GM21367 (cell line): ENCODE results near the gene CMSS1.
A peak's percentile ranks its signal among the peaks of the same experiment; 100 is the strongest.

ENCODE experiments used
- ATAC-seq: cut with Tn5 transposase; IDR thresholded peaks from one replicate; pipeline ENCODE4 v1.9.1; 2021; ENCODE audit not compliant: unreplicated experiment

CMSS1 gene

DNA sequence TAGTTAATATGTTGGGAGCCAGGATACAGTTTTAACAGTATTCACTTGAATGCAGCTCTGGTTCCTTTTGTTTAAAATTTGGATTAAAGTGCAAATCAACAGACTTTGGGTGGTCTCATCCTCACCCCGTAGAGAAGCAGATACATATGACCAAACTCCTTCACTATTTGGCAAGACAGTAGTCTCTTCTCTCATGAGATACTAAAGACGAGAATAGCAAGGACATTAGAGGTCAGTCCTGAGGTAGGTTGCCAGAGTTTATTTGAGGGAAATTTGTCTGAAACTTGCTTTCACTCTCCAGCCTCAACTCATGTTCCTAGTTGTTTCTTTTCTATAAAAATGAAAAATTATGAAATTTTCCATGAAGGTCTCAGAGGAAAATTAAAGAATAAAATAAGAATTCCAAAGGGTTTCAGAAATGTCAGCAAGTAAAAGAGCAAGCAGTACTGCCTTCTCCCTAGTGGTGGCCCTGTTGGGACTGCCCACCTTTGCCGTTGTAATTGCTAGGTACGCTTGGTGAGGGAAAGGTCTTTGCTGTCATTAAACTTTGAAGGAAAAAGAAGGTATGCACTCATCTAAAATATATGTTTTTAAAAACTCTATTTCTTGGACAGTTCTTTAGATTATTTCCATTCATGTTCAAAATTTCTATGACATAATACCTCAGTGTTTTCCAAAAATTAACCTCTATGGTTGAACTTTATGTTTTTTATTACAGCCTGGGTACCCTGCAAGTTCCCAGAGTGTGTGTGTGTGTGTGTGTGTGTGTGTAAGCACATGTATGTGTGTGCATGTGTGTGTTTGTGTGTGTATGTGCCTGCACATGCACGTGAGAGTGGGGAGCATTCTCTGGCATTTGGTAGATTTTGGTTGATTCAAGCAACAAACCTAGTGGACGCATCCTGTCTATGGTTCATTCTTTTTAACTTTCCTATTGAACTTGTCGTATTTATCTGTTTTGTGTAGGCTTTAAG is 111.4 kb downstream of the CMSS1 start:
- no peak for ATAC-seq

DNA sequence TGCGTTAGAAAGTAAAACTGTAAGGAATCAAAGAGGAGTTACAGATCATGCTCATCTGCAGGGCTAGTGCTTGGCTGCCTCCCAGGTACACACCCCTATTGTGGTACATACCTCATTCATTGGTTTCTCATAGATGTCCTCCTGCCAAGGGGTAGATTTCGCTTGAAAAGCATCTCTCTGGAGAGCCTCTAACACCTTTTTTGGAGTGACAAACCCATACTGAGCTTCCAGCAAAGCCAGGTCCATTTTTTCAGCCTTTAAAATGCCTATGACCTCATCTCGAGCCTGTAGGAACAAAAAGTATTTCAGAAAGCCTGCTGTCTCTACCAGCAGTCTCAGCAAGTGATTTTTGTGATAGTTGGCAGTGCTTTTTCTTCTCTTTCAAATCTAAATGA is 112.1 kb downstream of the CMSS1 start:
- ATAC-seq, result no peak

DNA sequence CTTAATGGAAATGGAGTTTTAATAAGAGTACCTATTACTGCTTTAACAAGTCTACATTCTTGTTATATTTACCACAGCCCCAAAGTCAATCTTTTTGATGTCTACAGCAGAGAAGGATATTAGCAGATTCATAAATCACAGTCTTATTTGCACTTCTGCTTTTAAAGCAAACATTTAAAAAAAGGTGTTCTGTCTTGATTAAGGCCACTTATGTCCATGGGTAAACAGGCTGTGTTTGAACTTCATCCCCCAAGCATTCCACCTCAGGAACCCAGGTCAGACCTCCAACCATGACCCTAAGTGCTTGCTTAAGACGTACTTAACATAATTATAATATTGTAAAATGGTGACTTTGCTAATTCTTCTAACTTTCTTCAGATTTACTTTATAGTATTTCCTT is 113.4 kb downstream of the CMSS1 start:
- no peak for ATAC-seq

DNA sequence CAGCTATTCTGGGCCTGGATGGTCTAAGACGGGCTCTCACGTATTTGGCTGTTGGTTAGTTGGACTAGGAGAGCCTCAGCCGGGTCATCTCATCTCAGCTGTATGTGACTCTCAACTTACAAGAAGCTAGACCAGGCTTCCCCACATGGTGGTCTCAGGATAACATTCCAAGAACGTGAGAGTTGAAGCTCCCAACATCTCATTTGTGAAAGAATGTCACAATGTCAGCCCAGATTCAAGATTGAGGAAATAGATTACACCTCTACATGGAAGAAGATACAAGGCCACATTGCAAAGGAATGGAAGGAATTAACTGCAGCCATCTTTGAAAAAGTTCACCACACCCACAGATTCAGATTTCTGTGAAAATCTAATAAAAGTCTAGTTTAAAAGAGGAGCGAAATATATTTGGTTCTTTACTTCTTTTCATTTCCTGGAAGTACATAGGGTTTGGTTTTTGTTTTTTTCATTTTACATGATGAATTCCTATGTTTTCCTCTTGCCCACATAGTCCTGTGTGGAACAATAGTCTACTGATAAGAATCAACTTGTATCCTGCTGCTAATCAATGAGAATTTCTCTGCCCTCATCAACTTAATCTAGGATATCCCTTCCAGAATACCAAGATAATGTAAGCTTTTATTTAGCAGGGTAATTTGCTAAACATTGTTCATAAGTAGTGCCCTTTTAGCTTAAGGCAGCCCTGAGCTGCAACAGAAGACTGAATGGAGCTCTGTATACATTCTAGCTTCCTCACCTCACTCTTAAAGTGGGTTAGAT is 116.5 kb downstream of the CMSS1 start:
- no peak for ATAC-seq

DNA sequence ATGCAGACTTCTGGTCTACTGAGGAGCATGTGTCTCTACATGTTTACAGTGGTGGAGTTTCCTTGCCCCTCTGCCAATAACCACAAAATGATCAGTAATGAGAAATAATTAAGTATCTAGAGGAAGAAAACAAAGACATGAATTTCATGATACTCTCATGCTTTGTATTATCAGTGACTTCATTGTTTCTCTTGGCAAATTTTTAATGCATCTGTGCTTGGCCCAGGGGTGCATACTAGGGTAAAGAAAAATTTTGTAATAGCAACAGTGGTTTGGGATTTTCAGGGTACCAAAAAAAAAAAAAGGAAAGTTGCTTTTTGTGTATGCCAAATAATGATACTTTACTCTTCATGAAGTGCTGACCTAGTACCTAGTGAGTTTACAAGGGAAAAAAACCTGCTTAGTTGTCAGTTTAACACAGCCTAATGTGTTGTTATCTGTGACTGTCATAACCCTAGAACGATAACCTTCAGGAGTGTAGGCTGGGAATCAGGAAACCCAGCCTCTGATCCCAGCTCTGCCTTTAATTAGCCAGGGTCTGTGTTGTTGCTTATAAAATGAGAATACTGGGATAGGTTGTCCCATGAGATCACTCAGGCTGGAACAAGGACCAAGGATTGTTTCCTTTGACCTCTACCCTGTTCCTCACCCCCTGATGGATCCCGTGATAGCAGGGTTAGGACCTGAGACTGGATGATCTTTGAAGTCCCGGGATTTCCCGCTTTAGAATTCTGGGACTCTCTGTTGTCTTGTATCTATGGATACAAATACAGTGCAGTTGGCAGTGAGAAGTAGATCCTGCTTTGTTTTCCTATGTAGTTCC is 117.5 kb downstream of the CMSS1 start:
- no peak for ATAC-seq

DNA sequence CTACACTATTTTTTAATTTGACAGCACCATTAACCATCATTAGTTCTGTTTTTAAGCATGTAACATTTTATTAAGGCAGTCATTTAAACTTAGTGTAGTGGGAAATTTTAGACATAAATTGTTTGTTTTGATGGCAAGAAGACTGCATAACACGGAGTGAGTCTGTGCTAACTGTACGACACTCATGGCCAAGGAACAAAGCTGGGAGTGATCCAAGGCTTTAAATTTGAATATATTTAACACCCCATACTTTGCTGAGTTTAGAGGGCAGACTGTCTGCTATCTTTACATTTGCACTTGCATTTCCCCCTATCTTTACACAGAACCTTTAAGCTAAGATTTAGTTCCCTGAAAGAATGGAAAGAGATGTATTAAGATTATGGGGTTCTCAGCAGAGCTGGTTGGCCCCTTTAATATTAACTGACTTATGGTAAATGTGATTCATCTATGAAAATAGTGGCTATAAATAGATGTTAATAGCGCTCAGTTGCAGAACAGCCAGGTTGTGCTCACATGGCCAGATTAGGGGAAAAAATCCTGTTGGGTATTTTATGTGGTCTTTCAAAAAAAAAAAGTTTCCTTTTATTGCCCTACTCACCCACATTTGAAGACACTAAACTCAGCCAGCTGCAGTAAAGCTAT is 120.7 kb downstream of the CMSS1 start:
- peak; percentile 34 for ATAC-seq

DNA sequence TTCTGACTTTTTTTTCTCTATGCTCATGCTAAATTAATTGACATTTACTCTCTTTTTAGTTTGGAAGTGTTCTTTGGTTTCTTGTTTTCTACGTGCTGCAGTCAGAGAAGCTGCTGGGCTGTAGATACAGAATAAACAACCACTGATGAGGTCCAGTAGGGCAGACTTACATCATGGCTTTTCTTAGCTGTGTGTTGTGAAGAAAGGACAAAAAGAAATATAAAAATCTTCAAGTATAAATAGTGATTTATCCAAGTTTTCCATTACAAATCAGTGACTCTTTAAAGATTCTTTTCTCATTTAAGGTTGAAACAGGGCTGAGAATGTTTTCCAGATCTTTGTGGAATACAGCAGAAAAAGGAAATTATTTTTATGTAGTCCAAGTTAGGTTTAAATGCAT is 122.2 kb downstream of the CMSS1 start:
- no peak for ATAC-seq

DNA sequence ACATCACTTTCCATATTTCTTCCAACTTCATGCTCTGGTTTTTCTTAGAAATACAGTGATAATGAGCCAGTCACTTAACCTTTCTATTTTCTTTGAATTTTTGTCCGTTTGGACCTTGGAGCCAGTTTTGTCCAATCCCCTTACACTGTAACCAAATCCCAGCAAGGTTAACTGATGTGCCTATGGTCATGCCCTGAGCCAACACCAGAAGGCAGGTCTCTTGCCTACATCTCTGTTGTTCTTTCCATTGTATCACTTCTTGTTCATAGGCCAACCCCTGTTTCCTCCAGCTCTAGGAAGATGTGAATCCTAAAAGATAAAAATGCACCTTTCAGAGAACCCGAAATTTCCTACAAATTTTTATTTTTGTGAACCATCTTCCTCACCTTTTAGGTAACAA is 122.7 kb downstream of the CMSS1 start:
- no peak for ATAC-seq

DNA sequence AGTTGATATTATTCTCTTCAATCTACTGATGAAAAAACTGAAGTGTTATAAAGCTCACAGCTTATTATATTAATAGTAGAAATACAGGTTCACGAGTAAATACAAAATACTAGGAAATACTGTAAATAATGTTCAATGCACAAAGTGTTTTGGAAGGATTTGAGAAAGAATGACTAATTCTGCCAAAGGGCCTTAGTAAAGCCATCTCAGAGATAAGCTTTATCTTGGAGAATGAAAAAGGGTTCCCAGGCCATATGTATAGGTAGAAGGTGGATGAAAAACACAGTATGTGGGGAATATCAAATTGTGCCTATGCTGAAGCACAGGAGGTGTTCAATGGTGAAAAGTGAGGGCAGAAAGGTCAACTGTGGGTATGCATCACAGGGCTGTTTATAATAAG is 123.5 kb downstream of the CMSS1 start:
- no peak for ATAC-seq

DNA sequence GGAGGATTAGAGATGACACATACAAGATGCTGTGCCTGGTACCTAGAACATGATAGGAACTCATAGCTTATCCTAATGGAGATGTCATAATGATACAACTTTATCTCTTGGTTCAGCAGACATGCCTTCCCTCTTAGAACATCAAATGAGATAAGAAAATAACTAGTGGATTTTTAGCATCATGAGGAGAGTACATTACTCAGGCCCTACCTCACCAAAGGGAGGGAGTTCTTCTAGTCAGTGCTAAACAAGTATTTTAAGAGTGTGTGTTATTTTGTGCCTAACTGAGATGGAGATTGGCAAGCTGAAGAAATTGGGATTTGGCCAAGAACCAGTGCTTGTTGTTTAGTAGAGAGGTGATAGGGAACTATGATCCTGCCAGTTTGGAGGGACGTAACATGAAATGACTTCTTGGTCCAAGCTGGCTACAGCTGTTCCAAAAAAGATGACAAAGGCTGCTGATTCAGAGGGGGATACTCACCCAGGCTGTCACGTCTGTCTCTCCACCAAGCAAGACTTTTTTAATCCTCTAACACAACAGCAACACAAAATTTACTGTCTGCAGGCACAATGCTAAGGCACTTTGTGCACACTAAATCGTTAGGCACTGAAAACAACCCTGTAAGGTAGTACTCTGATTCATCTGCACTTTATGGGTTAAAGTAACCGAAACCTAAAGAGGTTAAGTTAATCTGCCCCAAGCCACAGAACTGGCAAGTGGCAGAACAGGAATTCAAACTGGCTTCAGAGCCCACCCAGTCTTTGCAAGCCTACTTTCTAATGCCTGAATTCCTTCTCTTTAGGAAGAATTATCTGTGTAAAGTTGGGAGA is 126.5 kb downstream of the CMSS1 start:
- no peak for ATAC-seq

DNA sequence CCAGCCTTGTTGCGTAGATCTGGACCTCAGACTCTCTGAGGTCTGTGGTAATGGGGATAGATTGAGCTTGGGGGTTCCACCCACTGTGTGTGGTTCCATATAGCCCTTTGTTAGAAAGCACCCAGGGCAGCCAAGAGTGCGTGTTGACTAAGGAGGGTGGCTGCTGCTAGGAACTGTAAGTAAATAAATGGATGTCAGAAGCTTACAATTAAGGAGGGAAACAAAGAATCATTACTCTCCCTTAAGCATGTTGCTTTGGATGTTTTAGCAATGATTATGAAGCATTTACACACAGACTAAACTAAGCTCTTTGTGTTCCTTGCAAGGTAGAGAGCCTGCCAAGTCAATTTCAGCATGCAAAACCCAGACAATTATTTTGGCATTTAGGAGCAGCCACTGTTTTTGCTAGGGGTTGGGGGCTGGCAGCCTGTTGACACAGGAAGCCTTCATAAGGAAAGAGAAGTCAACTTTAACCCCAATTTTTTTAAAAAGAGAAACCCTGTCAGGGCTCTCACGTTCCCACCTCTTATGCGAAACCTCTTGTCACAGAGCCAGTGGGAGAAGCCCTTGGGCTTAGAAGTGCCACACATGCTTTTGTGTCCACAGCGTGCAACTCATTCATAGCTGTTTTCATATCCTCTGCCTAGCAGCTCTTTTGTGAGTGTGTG is 127.8 kb downstream of the CMSS1 start:
- ATAC-seq, result no peak

DNA sequence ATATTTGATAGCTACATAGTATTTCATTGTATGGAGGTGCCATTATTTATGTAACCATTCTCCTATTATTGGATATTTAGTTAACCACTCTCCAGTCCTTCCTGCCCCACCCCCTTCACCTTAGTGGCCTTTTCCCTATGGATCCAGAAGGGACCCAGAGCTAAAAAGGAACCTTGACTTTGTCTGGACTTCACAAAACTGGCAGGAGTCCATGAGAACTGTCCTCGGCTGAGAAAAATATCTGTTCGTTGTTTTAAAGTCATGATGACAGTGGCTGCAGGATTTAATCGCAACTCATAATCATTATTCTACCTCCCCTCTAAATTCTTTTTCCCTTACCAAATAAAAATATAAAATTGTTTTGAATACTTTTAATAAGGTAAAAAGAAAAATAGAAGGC is 129.7 kb downstream of the CMSS1 start:
- no peak for ATAC-seq

DNA sequence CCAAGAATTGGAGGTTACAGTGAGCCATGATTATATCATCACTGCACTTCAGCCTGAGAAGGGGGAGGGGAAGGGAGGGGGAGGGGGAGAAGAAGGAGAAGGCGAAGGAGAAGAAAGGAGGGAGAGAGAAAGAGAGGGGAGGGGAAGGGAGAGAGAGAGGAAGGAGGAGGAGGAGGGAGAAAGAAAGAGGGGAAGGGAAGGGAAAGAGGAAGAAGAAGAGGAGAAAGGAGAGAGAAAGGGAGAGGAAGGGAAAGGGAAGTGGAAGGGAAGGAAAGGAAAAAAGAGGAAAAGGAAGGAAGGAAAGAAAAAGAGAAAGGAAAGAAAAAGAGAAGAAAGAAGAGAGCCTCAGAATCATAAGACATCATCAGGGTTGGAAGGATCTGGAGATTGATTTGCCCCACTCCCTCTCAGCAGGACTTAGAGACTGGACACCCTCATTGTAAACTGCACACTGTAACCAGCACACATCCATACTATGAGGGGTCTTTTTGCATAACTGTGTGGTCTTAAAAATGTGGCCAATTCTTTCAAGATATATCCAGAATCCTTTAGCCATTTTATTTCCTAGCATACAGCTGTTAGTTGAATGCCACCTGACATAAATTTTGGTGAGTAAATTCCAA is 130.9 kb downstream of the CMSS1 start:
- no peak for ATAC-seq

DNA sequence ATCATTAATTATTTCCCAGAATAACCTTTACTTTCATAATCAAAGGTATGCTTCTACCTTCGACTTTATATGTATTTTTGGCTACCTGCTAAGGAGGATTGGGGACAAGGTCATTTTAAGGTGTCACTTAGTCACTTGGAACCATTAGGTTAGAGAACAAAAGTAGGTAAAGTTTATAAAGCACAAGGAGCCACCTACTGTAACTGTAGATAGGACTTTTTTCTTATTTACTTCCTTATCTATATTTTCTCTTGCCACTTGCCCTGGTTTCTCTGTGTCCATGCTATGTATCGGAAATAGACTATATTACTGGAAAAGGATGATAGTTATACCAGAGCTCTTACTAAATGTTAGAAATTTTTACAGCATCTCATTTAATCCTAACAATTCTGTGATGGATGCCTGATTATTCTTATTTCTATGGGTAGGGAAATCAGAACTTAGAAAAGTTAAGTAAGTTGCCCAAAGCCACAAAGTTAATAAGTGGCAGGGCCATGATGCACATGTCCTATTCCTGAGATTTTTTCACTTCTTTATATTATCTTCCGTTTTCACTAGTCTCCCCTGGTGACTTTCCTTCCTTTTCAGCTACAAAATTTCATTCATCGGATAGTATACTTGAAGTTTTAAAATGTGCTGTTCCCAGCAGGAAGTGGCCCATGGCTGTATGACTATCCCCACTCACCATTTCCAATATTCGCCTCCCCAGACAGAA is 132.5 kb downstream of the CMSS1 start:
- no peak for ATAC-seq

DNA sequence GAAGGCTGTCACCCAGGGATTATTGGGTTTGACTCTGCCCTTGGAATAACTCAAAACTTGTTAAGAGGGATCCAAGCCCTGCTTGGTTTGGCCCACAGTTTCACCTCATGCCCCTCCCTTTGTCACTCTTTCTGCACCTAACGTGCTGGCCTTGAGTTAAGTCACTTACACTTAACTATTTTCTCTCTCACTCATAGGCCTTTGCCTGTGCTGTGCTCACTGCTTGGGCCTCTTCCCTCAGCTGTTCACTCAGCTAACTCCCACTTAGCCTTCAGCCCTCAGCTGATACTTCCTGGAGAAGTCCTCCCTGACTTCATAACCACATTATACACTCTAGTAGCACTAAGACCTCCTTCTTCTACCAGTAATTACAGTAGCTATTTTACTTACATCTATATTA is 133.3 kb downstream of the CMSS1 start:
- no peak for ATAC-seq

DNA sequence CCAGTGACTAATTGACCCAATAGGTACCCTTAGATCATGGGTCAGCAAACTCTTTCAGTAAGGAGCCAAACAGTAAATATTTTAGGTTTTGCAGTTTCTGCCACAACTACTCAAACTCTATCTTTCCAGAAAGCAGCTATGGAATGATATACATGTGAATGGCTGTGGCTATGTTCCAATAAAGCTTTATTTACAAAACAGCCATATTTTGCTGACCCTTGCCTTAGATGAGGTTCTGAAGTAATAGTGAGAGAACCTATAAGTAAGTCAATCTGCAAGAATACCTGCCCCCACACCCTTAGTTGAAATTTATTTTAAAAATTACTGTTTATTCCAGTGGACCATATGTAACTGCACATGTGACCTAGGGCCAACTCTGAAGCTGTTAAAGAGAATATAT is 134.0 kb downstream of the CMSS1 start:
- no peak for ATAC-seq

DNA sequence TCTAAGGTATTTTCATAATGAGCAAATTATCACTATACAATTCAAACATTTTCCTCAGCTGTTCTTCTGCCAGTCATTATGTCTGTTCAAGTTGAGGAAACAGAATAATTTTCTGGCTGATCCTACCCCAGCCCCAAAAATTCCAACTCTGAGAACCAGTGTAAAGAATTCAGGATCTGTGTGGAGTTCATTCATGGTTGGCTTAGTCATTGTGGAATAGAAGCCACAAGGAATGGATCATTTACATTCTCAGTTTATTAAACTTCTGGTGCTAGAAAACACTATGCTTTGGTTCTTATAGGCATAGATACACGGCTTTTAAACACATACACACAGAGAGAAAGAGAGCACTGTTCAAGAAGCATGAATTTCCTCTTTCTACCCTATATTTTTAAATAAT is 134.6 kb downstream of the CMSS1 start:
- no peak for ATAC-seq

DNA sequence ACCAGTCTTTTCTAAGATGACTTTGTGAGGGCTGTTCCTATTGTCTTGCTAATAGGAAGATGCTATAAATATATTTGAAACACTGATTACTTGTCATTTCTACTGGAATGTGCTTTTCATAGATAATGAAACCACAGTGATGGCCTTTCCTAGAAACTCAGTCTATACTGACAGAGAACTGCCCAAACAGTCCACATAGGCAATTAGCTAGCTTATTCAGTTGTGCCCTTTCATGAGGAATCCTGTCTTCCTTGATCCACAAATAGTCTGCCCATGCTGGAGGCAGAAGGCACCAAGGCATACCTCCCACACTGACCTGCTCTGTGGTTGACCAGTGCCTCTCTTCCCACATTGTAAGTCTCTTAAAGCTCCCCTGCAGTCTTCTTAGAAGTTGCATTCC is 135.9 kb downstream of the CMSS1 start:
- ATAC-seq, result no peak
